Upper lobe of left lung (tissue), 4 donors: ENCODE results near the gene YAP1.

Experiments
- CTCF ChIP-seq, 6 experiments: fragments of 450-650 bp in 4 of 6; fragments of 200-600 bp in 2 of 6; sonication (generic) in 2 of 6; IDR thresholded peaks; one replicate each; pipeline ENCODE4 v1.5.1; 2016 to 2019; ENCODE audit warnings: antibody characterized with exemption in 6 of 6
- EP300 ChIP-seq, 4 donors: sonication (generic); formaldehyde crosslinking; IDR thresholded peaks; one replicate each; pipeline ENCODE4 v1.5.1; 2017; ENCODE audit warnings: antibody characterized with exemption in 4 of 4, control low read depth in 2 of 4
- POLR2AphosphoS5 ChIP-seq, 2 donors: sonication (generic); formaldehyde crosslinking; IDR thresholded peaks; one replicate each; pipeline ENCODE4 v1.5.1; 2017; ENCODE audit warnings: antibody characterized with exemption in 2 of 2

DNA sequence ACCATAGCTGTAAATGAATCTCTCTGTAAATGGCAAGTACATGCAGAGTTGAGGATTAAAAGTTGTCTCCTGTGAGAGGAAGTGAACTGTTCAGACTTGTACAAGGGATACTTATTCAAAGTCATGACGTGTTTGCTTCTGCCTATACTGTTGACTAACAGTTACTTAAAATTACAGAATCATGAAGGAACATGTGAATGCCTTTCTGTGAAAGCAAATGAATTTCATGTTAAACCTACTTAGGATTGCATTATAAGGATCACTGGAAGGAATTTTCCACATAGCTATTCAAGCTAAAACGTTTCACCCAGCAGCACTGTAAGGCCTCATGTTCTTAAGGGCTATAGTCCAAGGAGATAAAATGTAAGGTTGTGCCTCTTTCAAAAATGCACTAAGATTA lies 113.6 kb downstream of the YAP1 start:
- TF ChIP-seq POLR2AphosphoS5 (IDR thresholded peaks at IDR 0.05) = no peak
- TF ChIP-seq CTCF (IDR thresholded peaks at IDR 0.05) = no peak
- no peak for TF ChIP-seq EP300 (IDR thresholded peaks at IDR 0.05)
